Immature natural killer cell (primary cell): Measurements from ENCODE around the gene HIPK4. TPM values are rescaled to one million over a fixed set of nuclear protein-coding genes. Genes with fewer than 3 reads are reported as not detected.
A peak's percentile ranks its signal among the peaks of the same experiment; 100 is the strongest.

Source experiments
- DNase-seq, 3 donors: peaks; one replicate each; pipeline ENCODE4 v3.0.0; 2022; ENCODE audit warnings: mixed read lengths in 1 of 3
- H3K27ac Mint-ChIP-seq, 6 donors: one replicate each; pipeline ENCODE4 v1.8.0; 2020; ENCODE audit warnings: mixed read lengths in 6 of 6, mild to moderate bottlenecking in 5 of 6, inconsistent platforms in 4 of 6, moderate library complexity in 3 of 6
- H3K27me3 Mint-ChIP-seq, 3 donors: one replicate each; pipeline ENCODE4 v1.8.0; 2020 to 2021; ENCODE audit warnings: low read depth in 3 of 3, mild to moderate bottlenecking in 3 of 3, mixed read lengths in 3 of 3, moderate library complexity in 3 of 3, inconsistent platforms in 1 of 3
- H3K36me3 Mint-ChIP-seq, 3 donors: one replicate each; pipeline ENCODE4 v1.8.0; 2020; ENCODE audit warnings: mixed read lengths in 3 of 3, inconsistent platforms in 2 of 3, mild to moderate bottlenecking in 2 of 3
- H3K4me1 Mint-ChIP-seq, 2 donors: one replicate each; pipeline ENCODE4 v1.8.0; 2020; ENCODE audit warnings: inconsistent platforms in 2 of 2, mild to moderate bottlenecking in 2 of 2, mixed read lengths in 2 of 2, moderate library complexity in 1 of 2
- H3K4me3 Mint-ChIP-seq, 5 donors: one replicate each; pipeline ENCODE4 v1.8.0; 2020; ENCODE audit warnings: mild to moderate bottlenecking in 5 of 5, mixed read lengths in 5 of 5, inconsistent platforms in 3 of 5, moderate library complexity in 3 of 5
- H3K9me3 Mint-ChIP-seq, 6 donors: one replicate each; pipeline ENCODE4 v1.8.0; 2020; ENCODE audit warnings: mild to moderate bottlenecking in 6 of 6, mixed read lengths in 6 of 6, inconsistent platforms in 4 of 6, moderate library complexity in 3 of 6
- polyA plus RNA-seq, 3 donors: library from polyadenylated mRNA; unstranded; fragments of 300-500 nt; fragmentation: Illumina TruSeq; gene quantifications; one replicate each; pipeline ENCODE4 v1.2.3, GENCODE V29; 2021

HIPK4 gene
- polyA plus RNA-seq, 3 donors from 2014 or later, result 0.15 TPM; not detected in 2

GRCh38 chr19:40421993-40422747, 32.2 kb upstream of the HIPK4 start:
- Mint-ChIP-seq H3K27me3 (peaks cover 9 to 23% (median 19%) of the 10 kb centered on the region in 3 donors), H3K36me3 (peaks cover 0 to 4% (median 0%) of the 10 kb centered on the region in 3 donors), H3K4me1 (peaks cover 52 to 66% of the 10 kb centered on the region in 2 donors), H3K27ac (peak overlapping the region; percentile 34 to 97 (median 76)), H3K9me3 (no peaks in the 10 kb centered on the region), H3K4me3 (peak overlapping the region; percentile 48 to 87 (median 83))
- no peak for DNase-seq

GRCh38 chr19:40420766-40421765, 31.1 kb upstream of the HIPK4 start:
- H3K4me1 Mint-ChIP-seq, result peaks cover 57 to 69% of the 10 kb centered on the region in 2 donors
- H3K9me3 Mint-ChIP-seq, result no peaks in the 10 kb centered on the region
- peaks cover 0 to 4% (median 0%) of the 10 kb centered on the region in 3 donors for H3K36me3 Mint-ChIP-seq
- H3K27me3 Mint-ChIP-seq, result peaks cover 9 to 23% (median 22%) of the 10 kb centered on the region in 3 donors
- H3K27ac Mint-ChIP-seq, result peak overlapping the region; percentile 87 to 97 (median 93)
- peak overlapping the region; percentile 82 to 89 (median 86) for H3K4me3 Mint-ChIP-seq
- DNase-seq, result peak; percentile 76 to 81 (median 80)

DNA sequence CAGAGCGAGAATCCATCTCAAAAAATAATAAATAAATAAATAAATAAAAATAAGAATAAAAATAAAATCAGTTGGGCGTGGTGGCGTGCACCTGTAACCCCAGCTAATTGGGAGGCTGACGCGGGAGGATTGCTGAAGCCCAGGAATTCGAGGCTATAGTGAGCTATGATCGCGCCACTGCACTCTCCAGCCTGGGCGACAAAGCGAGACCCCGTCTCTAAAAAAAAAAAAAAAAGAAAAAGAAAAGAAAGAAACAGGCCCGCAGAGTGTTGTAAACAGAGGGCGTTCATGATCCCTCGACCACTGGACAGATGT, 30.4 kb upstream of the HIPK4 start:
- peaks cover 58 to 69% of the 10 kb centered on the region in 2 donors for H3K4me1 Mint-ChIP-seq
- peak overlapping the region; percentile 82 to 89 (median 86) for H3K4me3 Mint-ChIP-seq
- peaks cover 4 to 19% (median 16%) of the 10 kb centered on the region in 3 donors for H3K27me3 Mint-ChIP-seq
- no peak for DNase-seq
- peak overlapping the region; percentile 87 to 97 (median 92) for H3K27ac Mint-ChIP-seq
- no peaks in the 10 kb centered on the region for H3K9me3 Mint-ChIP-seq
- H3K36me3 Mint-ChIP-seq, result peaks cover 0 to 4% (median 0%) of the 10 kb centered on the region in 3 donors

DNA sequence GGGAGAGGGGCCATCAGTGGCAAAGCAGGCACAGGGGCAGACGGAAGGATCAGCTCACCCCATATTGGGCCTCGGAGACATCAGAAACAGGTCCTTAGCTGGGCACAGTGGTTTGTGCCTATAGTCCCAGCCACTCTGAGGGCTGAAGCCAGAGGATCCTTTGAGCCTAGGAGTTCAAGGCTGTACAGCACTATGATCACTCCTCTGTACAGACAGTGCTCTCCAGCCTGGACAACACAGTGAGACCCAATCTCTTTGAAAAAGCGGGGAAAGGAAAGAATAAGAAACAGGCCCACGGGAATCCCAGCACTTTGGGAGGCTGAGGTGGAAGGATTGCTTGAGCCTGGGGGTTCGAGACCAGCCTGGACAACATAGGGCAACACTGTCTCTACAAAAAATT, 29.8 kb upstream of the HIPK4 start:
- H3K4me1 Mint-ChIP-seq, result peaks cover 59 to 67% of the 10 kb centered on the region in 2 donors
- H3K27me3 Mint-ChIP-seq, result peaks cover 1 to 15% (median 14%) of the 10 kb centered on the region in 3 donors
- H3K27ac Mint-ChIP-seq, result peak overlapping the region; percentile 49 to 97 (median 72)
- peak overlapping the region; percentile 72 to 83 (median 78) for H3K4me3 Mint-ChIP-seq
- DNase-seq, result no peak
- peaks cover 0 to 4% (median 0%) of the 10 kb centered on the region in 3 donors for H3K36me3 Mint-ChIP-seq
- H3K9me3 Mint-ChIP-seq, result no peaks in the 10 kb centered on the region

- peaks cover 57 to 64% of the 10 kb centered on the region in 2 donors for H3K4me1 Mint-ChIP-seq
- H3K36me3 Mint-ChIP-seq, result peaks cover 0 to 4% (median 0%) of the 10 kb centered on the region in 3 donors
- H3K9me3 Mint-ChIP-seq, result no peaks in the 10 kb centered on the region
- peak overlapping the region; percentile 2 to 85 (median 72) for H3K4me3 Mint-ChIP-seq
- H3K27me3 Mint-ChIP-seq, result peaks cover 0 to 10% (median 10%) of the 10 kb centered on the region in 3 donors
- no peak for DNase-seq
- H3K27ac Mint-ChIP-seq, result peak overlapping the region; percentile 67 to 97 (median 72)
Measured at GRCh38 chr19:40419066-40419612, 29.2 kb upstream of the HIPK4 start.

DNA sequence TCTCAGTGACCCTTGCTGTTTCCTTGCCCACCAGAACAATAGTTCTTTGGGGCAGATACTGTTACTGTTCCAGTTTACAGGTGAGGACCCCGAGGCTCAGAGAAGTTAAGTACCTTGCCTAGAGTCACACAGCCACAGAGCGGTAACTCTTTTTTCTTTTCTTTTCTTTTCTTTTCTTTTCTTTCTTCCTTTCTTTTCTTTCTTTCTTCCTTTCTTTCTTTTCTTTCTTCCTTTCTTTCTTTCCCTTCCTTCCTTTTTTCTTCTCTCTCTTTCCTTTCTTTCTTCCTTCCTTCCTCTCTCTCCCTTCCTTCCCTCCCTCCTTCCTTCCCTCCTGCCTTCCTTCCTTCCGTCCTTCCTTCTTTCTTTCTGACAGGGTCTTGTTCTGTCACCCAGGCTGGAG, 28.1 kb upstream of the HIPK4 start:
- Mint-ChIP-seq H3K4me1 (peaks cover 66 to 72% of the 10 kb centered on the region in 2 donors), H3K36me3 (peaks cover 0 to 4% (median 0%) of the 10 kb centered on the region in 3 donors), H3K27me3 (peaks cover 0 to 10% (median 9%) of the 10 kb centered on the region in 3 donors), H3K9me3 (no peaks in the 10 kb centered on the region), H3K27ac (peak overlapping the region; percentile 51 to 97 (median 88)), H3K4me3 (peak overlapping the region in 3 of 5 donors; percentile 21 to 85 (median 71))
- DNase-seq, result no peak

- DNase-seq, result no peak
- Mint-ChIP-seq H3K36me3 (peaks cover 0 to 4% (median 0%) of the 10 kb centered on the region in 3 donors), H3K4me3 (peak overlapping the region in 4 of 5 donors; percentile 56 to 85 (median 68)), H3K9me3 (no peaks in the 10 kb centered on the region), H3K27ac (peak overlapping the region in 5 of 6 donors; percentile 85 to 97 (median 89)), H3K4me1 (peaks cover 68 to 74% of the 10 kb centered on the region in 2 donors), H3K27me3 (peaks cover 0 to 10% (median 9%) of the 10 kb centered on the region in 3 donors)
Measured at GRCh38 chr19:40417643-40417981, 27.6 kb upstream of the HIPK4 start.

- Mint-ChIP-seq H3K9me3 (no peaks in the 10 kb centered on the region), H3K4me3 (peak overlapping the region; percentile 56 to 85 (median 68)), H3K4me1 (peaks cover 64 to 68% of the 10 kb centered on the region in 2 donors), H3K36me3 (no peaks in the 10 kb centered on the region), H3K27me3 (peaks cover 0 to 10% (median 9%) of the 10 kb centered on the region in 3 donors), H3K27ac (peak overlapping the region in 5 of 6 donors; percentile 55 to 97 (median 89))
- DNase-seq, result peak in 2 of 3 donors; percentile 29 to 72
Measured at GRCh38 chr19:40416918-40417642, 27.1 kb upstream of the HIPK4 start.

GRCh38 chr19:40415768-40416167, 25.8 kb upstream of the HIPK4 start:
- no peaks in the 10 kb centered on the region for H3K36me3 Mint-ChIP-seq
- peaks cover 60 to 63% of the 10 kb centered on the region in 2 donors for H3K4me1 Mint-ChIP-seq
- no peak for DNase-seq
- H3K27ac Mint-ChIP-seq, result peak overlapping the region in 4 of 6 donors; percentile 6 to 87 (median 72)
- H3K4me3 Mint-ChIP-seq, result peak overlapping the region in 2 of 5 donors; percentile 37 to 49
- peaks cover 2 to 9% (median 2%) of the 10 kb centered on the region in 3 donors for H3K27me3 Mint-ChIP-seq
- H3K9me3 Mint-ChIP-seq, result no peaks in the 10 kb centered on the region

DNA sequence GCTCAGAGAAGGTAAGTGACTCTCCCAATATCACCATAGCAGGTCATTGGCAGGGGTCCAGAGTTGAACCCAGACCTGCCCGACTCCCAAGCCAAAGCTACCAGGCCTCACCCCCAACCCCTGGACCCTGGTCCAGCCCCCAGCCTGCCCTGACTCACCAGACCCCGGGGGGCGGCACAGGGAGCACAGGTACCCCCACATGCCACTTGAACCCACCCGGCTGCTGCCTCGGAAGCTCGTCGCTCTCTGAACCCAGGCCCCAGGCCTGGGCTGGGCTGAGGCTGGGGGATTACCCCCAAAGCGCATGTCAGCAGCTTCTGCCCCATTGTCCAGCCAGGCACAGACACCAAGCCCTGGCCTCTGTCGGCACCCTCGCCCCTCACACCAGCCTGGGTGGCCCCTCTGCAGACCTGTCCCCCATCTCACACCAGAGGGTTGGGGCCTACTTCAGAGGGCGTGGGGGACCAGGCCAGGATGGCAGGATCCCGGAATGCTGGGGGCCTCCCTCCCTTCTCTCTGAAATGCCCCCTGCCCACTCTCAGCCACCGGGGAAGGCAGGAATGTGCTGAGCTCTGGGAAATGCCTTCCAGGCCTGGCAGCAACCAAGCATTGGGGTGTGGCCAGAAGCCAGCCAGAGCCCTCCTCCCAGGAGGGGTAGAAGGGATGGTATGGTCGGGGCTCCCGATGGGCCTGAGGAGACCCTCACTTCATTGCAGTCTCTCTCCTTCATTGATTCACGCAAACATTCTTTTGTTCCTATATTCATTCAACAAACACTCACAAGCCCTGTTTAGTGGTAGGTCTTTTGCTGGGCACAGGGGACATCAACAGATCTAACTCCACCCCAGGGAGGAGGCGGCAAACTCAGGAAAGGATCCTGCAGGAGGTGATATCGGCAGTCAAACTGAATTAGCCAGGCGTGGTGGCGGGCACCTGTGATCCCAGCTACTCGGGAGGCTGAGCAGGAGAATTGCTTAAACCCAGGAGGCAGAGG, 24.9 kb upstream of the HIPK4 start:
- H3K27me3 Mint-ChIP-seq, result peaks cover 2 to 6% (median 2%) of the 10 kb centered on the region in 3 donors
- H3K27ac Mint-ChIP-seq, result peak overlapping the region in 2 of 6 donors; percentile 84 to 94
- peaks cover 54 to 60% of the 10 kb centered on the region in 2 donors for H3K4me1 Mint-ChIP-seq
- no peaks in the 10 kb centered on the region for H3K36me3 Mint-ChIP-seq
- H3K9me3 Mint-ChIP-seq, result no peaks in the 10 kb centered on the region
- DNase-seq, result no peak
- H3K4me3 Mint-ChIP-seq, result peak overlapping the region in 4 of 5 donors; percentile 27 to 90 (median 66)

GRCh38 chr19:40413291-40413845, 23.4 kb upstream of the HIPK4 start, which contains the start of gene PRX:
TSS of gene PRX (minus strand) at chr19:40413378. CDS start at chr19:40407932, 5,446 bp downstream.
- Mint-ChIP-seq H3K27me3 (peaks cover 2 to 6% (median 2%) of the 10 kb centered on the region in 3 donors), H3K27ac (peak within 1 kb of the TSS; percentile 53 to 94 (median 82)), H3K9me3 (no peaks in the 10 kb centered on the region), H3K36me3 (no peaks in the 10 kb centered on the region), H3K4me1 (peaks cover 41 to 53% of the 10 kb centered on the region in 2 donors), H3K4me3 (peak within 1 kb of the TSS; percentile 27 to 90 (median 82))
- DNase-seq, result peak in 2 of 3 donors; percentile 30 to 43
